Measurements from ENCODE around the gene GPR12.

- TF ChIP-seq ZNF274 (IDR thresholded peaks at IDR 0.05; ENCODE audit: low read depth, low read length) (no peak), YY1 (IDR thresholded peaks at IDR 0.05; ENCODE audit: insufficient read depth, insufficient read length) (no peak)
These were observed 52.6 kb downstream of the GPR12 start for GRCh38 chr13:26708007-26708297.

All from NT2/D1 (cell line).